Skeletal muscle tissue (tissue), 4 donors: ENCODE measurements around the gene PLXNC1. TPM values are rescaled to one million over a fixed set of nuclear protein-coding genes. Genes with fewer than 3 reads are reported as not detected.

Experiments
- H3K27ac ChIP-seq: one replicate; pipeline ENCODE4 v1.7.0; 2013; ENCODE audit warnings: mild to moderate bottlenecking, low read depth, low read length, inconsistent platforms
- H3K27me3 ChIP-seq, 3 donors: one replicate each; pipeline ENCODE4 v1.7.0; 2013; ENCODE audit warnings: low read length in 3 of 3; ENCODE audit not compliant: control insufficient read depth in 3 of 3, insufficient read depth in 3 of 3
- H3K36me3 ChIP-seq, 3 donors: one replicate each; pipeline ENCODE4 v1.7.0; 2013; ENCODE audit warnings: low read length in 3 of 3; ENCODE audit not compliant: control insufficient read depth in 3 of 3, insufficient read depth in 3 of 3
- H3K4me1 ChIP-seq, 3 donors: one replicate each; pipeline ENCODE4 v1.7.0; 2013; ENCODE audit warnings: low read length in 3 of 3, mild to moderate bottlenecking in 3 of 3; ENCODE audit not compliant: control insufficient read depth in 3 of 3, insufficient read depth in 3 of 3
- H3K4me3 ChIP-seq, 3 donors: one replicate each; pipeline ENCODE4 v1.7.0; 2013; ENCODE audit warnings: low read length in 3 of 3
- H3K9ac ChIP-seq, 3 donors: one replicate each; pipeline ENCODE4 v1.7.0; 2013; ENCODE audit warnings: low read length in 3 of 3, mild to moderate bottlenecking in 3 of 3, moderate library complexity in 2 of 3, low read depth in 1 of 3
- H3K9me3 ChIP-seq, 3 donors: one replicate each; pipeline ENCODE4 v1.7.0; 2013; ENCODE audit warnings: low read length in 3 of 3; ENCODE audit not compliant: control insufficient read depth in 3 of 3
- total RNA-seq: library from RNA; depleted of rRNA; stranded (reverse); fragments of >200 nt; gene quantifications from one replicate; pipeline ENCODE4 v1.2.3, GENCODE V29; 2014
- donor health status: Osteomylitis.

Gene PLXNC1
- total RNA-seq, 1 donor from 2014 or later: 17.2 TPM

GRCh38 chr12:94225947-94226630 lies 77.7 kb downstream of the PLXNC1 start:
- no peak overlapping the region for H3K4me3 ChIP-seq
- no peaks in the 10 kb centered on the region for H3K27me3 ChIP-seq
- H3K4me1 ChIP-seq: no peaks in the 10 kb centered on the region

GRCh38 chr12:94227066-94227465 lies 78.7 kb downstream of the PLXNC1 start:
- H3K9ac ChIP-seq: no peak overlapping the region
- no peak overlapping the region for H3K4me3 ChIP-seq
- no peaks in the 10 kb centered on the region for H3K4me1 ChIP-seq
- H3K27ac ChIP-seq: no peak overlapping the region
- H3K36me3 ChIP-seq: no peaks in the 10 kb centered on the region
- H3K9me3 ChIP-seq: no peaks in the 10 kb centered on the region
- no peaks in the 10 kb centered on the region for H3K27me3 ChIP-seq

More at GRCh38 chr12:94225947-94226630, 77.7 kb downstream of the PLXNC1 start:
- Histone ChIP-seq H3K27ac (no peak overlapping the region), H3K9me3 (no peaks in the 10 kb centered on the region), H3K36me3 (no peaks in the 10 kb centered on the region), H3K9ac (no peak overlapping the region)

- Histone ChIP-seq H3K27me3 (no peaks in the 10 kb centered on the region), H3K9me3 (no peaks in the 10 kb centered on the region), H3K4me3 (no peak overlapping the region), H3K27ac (no peak overlapping the region), H3K36me3 (no peaks in the 10 kb centered on the region), H3K4me1 (no peaks in the 10 kb centered on the region), H3K9ac (no peak overlapping the region)
Observed at GRCh38 chr12:94228488-94228907, 80.1 kb downstream of the PLXNC1 start.

GRCh38 chr12:94229902-94230301 lies 81.5 kb downstream of the PLXNC1 start:
- Histone ChIP-seq H3K36me3 (no peaks in the 10 kb centered on the region), H3K9ac (no peak overlapping the region), H3K4me3 (no peak overlapping the region), H3K27ac (no peak overlapping the region), H3K4me1 (no peaks in the 10 kb centered on the region), H3K9me3 (no peaks in the 10 kb centered on the region), H3K27me3 (no peaks in the 10 kb centered on the region)

- no peaks in the 10 kb centered on the region for H3K27me3 ChIP-seq
- no peaks in the 10 kb centered on the region for H3K9me3 ChIP-seq
- H3K9ac ChIP-seq: no peak overlapping the region
Observed at GRCh38 chr12:94230357-94230905, 82.1 kb downstream of the PLXNC1 start.

GRCh38 chr12:94231709-94232108 lies 83.3 kb downstream of the PLXNC1 start:
- Histone ChIP-seq H3K27me3 (no peaks in the 10 kb centered on the region), H3K4me1 (no peaks in the 10 kb centered on the region)

More at GRCh38 chr12:94230357-94230905, 82.1 kb downstream of the PLXNC1 start:
- Histone ChIP-seq H3K4me3 (no peak overlapping the region), H3K36me3 (no peaks in the 10 kb centered on the region), H3K4me1 (no peaks in the 10 kb centered on the region), H3K27ac (no peak overlapping the region)

GRCh38 chr12:94235848-94236247 lies 87.5 kb downstream of the PLXNC1 start:
- Histone ChIP-seq H3K9ac (no peak overlapping the region), H3K27ac (no peak overlapping the region), H3K36me3 (no peaks in the 10 kb centered on the region), H3K4me3 (no peak overlapping the region), H3K4me1 (no peaks in the 10 kb centered on the region), H3K9me3 (no peaks in the 10 kb centered on the region), H3K27me3 (no peaks in the 10 kb centered on the region)

More at GRCh38 chr12:94231709-94232108, 83.3 kb downstream of the PLXNC1 start:
- no peaks in the 10 kb centered on the region for H3K36me3 ChIP-seq
- no peak overlapping the region for H3K9ac ChIP-seq
- no peaks in the 10 kb centered on the region for H3K9me3 ChIP-seq
- no peak overlapping the region for H3K27ac ChIP-seq
- no peak overlapping the region for H3K4me3 ChIP-seq

- no peak overlapping the region for H3K27ac ChIP-seq
- H3K36me3 ChIP-seq: no peaks in the 10 kb centered on the region
- H3K27me3 ChIP-seq: no peaks in the 10 kb centered on the region
- no peak overlapping the region for H3K4me3 ChIP-seq
- peaks cover 2 to 10% (median 8%) of the 10 kb centered on the region in 3 donors for H3K4me1 ChIP-seq
- no peak overlapping the region for H3K9ac ChIP-seq
- no peaks in the 10 kb centered on the region for H3K9me3 ChIP-seq
Observed at GRCh38 chr12:94239332-94239993, 91.1 kb downstream of the PLXNC1 start.

GRCh38 chr12:94240171-94240570 lies 91.8 kb downstream of the PLXNC1 start:
- no peaks in the 10 kb centered on the region for H3K36me3 ChIP-seq
- no peak overlapping the region for H3K27ac ChIP-seq
- H3K27me3 ChIP-seq: no peaks in the 10 kb centered on the region
- no peaks in the 10 kb centered on the region for H3K9me3 ChIP-seq
- no peak overlapping the region for H3K9ac ChIP-seq
- H3K4me1 ChIP-seq: peaks cover 2 to 10% (median 8%) of the 10 kb centered on the region in 3 donors
- H3K4me3 ChIP-seq: no peak overlapping the region

GRCh38 chr12:94242901-94243300 lies 94.5 kb downstream of the PLXNC1 start:
- H3K4me3 ChIP-seq: peak overlapping the region in 1 of 3 donors; percentile 45
- no peaks in the 10 kb centered on the region for H3K9me3 ChIP-seq
- H3K36me3 ChIP-seq: no peaks in the 10 kb centered on the region
- no peak overlapping the region for H3K9ac ChIP-seq
- H3K27ac ChIP-seq: peak overlapping the region; percentile 29
- peaks cover 2 to 10% (median 8%) of the 10 kb centered on the region in 3 donors for H3K4me1 ChIP-seq
- H3K27me3 ChIP-seq: no peaks in the 10 kb centered on the region
